Stimulated activated CD4-positive, alpha-beta T cell treated with anti-CD3 and anti-CD28 coated beads, TNF-alpha, amount 100 ng/mL, for 4 hours (primary cell): ENCODE data around the gene ABHD17A.
"Not testable (repeated sequence)": the region's sequence is repeated elsewhere in the genome, so short reads cannot be mapped to it uniquely, and the experiment has no call there.

Source experiments
- DNase-seq, 3 experiments: peaks; one replicate each; pipeline ENCODE4 v3.0.0-alpha.2; 2020; ENCODE audit warnings: low read depth in 3 of 3

Gene ABHD17A

DNA sequence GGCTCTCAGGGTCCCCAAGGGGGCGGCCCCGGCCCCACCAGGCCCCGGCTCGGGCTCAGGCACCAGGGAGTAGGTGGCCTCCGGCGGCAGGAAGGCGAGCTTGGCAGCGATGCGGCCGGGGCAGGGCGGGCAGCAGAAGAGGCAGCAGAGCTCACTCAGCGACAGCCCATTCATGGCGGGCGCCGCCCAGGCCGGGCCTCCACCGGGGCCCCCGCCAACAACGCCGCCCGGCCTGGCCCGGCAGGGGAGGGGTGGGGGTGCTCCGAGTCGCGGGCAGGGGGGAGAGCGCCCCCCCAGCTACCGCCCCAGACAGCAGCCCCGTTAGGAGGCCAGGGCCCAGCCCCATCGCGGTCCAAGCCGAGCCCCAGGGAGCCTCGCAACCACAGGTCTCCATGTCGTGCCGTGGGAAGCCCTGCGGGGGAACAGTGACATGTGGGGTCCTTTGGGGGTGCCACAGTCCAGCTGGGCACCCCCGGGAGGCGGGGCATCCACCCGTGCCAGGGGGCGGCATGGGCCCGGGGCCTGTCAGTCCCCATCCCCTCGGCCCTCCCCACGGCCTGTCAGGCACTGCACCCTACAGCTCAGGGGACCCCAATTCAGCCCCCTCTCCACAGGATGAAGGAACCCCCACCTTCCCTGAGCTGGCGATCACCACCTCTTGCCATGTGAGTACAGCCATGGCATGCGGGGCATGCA is 3.8 kb downstream of the ABHD17A start:
- DNase-seq = not testable (repeated sequence)

DNA sequence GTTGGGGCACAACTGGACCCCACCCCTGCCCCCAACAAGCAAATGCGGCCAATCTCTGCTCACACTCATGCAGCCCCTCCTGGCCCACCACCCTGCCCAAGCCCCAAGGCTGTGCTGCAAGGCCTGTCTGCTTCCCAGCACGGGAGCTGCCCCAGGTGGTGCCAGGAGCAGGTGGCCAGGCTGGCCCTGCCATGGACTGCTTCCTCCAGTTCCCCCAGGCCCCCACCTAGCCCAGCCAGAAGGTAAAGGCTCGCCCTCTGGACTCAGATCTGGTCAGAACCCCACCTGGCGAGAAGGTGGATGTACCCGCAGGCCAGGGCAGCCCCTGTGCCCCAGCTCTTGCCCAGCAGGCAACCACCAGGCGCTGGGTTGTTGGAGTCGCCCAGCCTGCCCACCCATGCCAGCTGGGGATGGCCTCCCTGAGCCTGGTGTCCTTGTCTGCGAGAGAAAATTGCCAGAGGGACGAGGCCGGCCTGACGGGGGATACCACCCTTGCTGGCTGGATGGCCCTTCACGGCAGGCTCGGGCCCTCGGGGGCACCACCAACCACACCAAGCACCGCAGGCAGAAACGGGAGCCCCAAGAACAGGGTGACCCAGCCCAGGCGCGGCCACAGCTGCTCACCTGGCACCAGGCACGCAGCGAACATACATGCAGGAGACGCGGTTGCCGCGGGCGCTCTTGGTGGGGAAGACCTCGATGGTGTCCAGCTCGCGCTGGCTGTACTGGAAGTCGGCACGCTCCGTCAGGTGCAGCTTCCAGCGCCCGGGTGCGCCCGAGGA is 4.5 kb downstream of the ABHD17A start:
- DNase-seq = no peak

DNA sequence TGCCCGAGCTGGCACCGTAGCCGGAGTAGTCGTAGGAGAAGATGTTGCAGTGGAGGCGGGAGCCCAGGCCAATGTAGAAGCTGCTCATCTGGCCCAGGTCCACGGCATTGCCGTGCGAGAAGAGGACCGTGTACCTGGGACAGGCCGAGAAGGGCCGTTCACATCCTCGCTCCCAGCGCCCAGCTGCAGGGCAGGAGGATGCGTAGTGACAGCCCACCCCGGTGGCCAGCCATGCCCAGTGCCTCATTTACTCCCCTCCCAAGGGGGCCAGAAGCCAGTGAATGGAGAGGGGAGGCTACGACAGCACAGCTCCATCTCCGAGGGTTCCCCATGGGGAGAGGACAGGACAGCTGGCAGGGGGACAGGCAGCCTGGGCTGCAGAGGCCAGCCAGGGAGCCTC is 5.3 kb downstream of the ABHD17A start:
- not testable (repeated sequence) for DNase-seq

DNA sequence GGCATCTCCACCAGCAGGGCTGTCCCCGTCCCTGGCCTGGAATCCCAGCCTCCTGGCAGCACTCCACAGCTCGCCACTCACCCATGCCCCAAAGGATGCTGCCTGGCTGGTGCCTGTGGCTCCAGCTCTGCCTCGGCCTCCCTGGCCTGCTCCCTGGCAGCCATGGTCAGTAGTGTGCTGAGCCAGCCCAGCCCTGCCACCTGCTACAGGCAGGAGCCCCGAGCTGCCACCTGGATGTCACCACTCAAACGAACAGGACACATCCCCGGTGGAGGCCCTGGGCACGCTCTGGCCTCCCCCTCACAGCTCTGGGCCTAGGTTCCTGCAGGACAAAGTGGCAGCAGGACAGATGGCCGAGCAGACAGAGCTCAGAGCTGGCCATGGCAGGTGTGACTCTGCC is 6.7 kb downstream of the ABHD17A start:
- not testable (repeated sequence) for DNase-seq

DNA sequence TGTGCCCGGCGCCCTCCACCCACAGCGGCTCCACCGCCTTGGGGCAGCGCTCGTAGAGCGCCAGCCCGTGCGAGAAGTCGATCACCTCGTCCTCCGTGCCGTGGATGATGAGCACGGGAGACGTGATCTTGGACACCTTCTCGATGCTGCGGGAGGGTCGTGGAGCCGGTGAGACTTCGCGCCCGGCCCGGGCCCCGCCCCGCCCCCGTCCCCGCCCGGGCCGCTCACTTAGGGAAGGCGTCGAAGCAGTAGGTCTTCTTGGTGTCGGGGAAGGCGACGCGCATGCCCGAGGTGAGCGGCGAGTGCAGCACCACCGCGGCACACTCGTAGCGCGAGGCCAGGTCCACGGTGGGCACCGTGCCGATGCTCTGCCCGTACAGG is 8.0 kb downstream of the ABHD17A start:
- not testable (repeated sequence) for DNase-seq

DNA sequence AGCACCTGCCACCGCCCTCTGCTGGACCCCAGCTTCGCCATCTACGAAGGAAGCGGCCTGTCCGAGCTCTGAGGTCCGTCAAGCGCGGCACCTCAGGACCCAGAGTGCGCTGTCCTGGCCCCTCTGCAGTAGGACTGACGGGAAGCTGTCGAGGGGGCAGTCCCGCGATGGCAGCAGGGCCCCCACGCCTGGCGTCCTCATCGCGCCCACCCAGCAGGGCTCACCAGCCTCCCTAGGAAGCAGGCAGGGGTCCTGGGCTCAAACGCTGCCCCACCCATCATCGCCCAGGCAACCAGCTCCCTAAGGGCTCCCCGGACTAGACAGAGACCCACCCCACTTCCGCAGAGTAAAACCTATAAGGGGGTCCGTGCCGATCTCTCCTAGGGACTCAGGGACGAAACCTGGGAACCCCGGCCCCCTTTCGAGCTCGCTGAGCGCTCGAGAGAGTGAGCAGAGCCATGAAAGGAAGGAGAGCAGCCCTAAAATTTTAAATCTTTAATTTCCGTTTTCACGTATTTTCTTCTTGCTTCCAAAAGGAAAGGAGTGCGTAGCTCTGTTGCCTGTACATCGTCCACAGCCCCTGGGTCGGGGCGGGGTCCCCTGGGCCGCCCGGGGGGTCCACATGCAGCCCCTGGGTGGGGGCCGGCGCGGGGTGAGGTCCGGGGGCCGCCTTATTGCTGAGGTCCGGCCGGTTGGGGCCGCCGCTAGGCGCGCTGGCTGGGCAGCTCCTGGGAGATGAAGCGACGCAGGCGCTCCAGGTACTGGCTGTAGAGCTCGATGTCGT is 8.6 kb downstream of the ABHD17A start:
- not testable (repeated sequence) for DNase-seq

DNA sequence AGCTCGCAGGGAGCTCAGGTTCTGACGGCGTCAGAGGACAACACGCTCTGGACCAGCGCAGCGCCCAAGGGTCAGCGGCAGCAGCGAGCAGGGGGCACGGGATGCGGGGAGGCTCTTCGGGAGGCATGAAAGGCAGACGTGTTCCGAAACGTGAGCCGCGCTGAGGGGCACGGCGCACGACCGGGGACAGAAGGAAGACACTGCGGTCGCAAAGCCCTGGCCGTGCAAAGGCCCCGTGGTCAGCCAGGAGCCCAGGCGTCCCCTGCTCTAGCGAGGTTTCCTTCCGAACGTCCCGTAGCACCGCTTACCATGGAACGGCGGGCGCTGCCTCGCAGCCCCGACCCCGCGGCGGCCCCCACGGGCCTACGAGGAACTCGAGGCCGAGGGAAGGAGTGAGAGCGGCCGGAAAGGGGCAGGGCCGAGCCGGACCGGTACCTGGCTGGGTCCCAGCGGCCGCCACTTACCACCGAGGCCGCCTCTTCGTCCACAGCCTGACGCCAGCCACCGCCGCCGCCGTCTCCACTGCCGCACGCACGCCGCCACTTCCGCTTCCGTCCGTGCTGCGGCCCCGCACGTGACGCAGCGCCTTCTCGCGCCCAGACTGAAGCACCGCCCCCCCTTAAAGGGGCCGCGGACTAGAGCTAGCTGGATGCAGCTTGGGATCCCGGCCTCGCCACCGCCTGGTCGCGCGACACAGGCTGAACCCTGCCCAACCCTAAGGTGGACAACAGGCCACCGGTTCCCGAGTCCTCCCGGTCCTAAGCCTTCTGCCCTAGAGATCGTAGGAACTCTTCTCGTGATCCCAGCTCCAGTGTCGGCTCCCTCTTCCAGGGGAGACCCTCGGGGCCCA is 9.4 kb downstream of the ABHD17A start:
- peak; percentile 73 to 74 (median 74) for DNase-seq

DNA sequence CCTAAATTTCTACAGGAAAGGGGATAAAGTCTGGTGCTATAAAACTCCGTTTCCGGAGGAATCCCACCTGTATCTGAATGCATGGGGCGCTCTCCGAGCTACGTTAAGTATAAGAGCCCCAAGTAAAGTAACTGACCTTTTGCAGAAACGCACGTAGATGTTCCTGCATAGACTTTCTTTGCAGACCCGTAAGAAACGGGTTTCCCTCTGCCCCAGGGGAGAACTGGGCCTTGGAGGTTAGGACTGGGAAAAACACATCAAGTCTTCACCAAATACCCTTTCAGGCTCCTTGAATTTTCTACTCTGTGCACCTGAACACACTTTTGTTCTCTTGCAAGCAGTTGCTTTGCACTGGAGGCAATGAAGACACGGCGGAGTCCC is 10.0 kb downstream of the ABHD17A start:
- not testable (repeated sequence) for DNase-seq

DNA sequence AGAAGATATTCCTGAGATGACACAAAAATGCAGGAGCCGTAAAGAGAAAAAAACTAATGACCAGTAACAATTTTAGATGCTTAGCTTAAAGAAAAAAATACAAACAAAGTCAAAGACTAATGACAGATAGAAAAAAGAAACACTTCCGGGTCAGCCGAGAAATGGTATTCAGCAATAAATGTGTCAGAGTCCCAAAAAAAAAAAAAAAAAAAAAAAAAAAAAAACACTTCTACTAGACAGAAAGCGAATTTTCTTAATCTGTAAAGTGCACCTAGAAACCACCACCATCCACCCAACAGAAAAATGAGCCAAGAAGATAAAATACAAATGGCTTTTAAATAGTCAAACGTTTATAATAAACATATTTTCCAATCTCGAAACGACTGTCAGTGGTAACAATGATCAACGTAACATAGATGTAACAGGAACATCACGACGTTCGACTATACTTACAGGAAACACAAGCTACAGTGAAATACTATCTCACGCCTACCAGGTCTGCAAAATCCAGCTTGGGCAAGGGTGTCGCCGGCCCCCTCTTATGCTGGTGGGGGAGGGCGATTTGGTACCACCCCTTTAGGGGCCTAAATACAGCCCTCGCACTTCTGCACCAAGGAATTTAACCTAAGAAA is 10.6 kb downstream of the ABHD17A start:
- no peak for DNase-seq

DNA sequence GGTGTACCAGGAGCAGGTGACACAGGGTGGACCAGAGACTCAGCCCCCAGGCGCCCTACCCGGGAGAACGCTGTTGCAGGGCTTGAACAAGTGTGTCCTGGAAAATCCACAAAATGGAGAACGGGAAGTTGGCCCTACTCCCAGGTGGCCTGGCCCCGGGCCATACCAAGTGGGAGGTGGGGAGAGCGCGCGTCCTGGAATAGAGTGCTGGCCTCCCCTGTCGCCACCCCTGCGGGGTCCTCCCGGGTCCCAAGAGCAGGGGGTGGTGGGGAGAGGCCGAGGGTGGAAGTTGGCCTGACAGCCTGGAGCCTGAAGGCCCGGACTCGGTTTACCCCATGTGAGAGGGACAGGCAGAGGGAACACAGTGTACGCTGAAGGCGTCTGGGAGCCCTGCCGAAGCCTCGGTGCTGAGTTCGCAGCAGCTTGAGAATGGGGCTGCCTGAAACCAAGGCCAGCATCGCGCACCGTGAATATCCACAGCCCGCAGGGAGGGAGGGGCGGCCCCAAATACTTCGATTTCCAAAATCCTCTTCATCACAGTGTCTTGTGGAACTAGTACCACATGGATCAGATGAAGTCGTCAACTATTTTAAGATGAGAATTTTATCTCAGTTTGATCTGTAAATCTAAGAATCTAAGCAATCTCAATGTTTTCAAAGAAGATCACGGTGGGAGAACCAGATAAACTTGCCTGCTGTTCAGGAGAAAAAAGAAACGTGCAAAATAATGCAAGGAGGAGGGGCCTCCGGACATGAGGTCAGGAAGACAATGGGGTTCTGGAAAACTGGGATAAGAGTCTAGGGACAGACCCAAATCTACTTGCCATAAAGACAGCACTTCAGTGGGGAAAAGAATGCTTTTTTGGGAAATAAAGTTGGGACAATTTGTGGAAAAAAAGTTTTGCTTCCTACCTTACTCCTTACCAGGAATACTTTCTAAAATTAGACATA is 11.5 kb downstream of the ABHD17A start:
- no peak for DNase-seq

DNA sequence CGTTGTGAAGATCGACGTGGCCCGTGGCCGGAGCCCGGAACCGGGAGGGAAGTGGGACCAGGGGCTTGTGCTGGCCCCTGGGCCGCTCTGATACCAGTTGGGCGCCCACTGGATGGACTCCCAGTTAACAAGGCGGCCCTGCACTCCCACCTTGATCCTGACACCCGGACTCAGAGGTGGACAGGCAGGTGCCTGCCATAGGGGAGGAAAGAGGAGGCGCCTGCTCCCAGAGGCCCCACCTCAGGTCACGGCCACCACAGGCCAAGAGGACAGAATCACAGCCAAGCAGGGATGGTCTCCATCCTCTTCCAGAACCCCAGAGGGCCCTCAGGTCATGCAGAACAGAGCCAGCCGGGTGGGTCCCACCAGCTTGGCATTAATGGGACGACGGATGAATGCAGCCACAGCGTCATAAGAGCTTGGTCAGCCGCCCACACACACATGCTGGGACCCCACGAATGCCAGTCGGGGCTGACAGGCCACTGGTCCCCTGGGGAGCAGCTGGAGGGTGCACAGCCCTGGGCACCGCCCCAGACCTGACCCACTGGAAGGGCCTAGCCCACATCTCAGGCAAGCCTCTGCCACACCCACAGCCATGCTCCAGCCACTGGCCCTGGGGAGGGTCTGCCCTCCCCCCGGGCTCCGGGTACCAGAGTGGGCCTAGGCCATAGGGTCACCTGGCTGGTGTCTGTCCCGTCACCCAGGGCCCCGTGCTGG is 12.3 kb downstream of the ABHD17A start:
- DNase-seq = no peak

DNA sequence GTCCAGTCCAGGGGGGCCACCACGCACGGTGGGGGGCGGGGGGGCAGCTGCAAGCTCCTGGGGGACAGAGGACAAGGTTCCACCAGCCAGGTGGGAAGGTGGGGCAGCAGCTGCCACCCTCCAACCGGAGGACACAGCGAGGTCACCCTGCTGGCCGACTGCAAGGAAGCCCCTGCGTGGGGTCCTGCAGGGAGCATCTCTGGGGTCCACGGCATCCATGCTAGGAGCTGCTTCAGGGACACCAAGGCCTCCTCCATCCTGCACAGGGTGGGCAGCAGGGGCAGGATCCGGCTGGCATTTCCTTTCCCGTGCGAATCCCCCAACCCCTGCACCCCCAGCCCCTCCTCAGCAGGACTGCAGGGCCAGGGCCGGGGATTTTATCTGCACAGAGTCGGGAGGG is 13.7 kb downstream of the ABHD17A start:
- no peak for DNase-seq

DNA sequence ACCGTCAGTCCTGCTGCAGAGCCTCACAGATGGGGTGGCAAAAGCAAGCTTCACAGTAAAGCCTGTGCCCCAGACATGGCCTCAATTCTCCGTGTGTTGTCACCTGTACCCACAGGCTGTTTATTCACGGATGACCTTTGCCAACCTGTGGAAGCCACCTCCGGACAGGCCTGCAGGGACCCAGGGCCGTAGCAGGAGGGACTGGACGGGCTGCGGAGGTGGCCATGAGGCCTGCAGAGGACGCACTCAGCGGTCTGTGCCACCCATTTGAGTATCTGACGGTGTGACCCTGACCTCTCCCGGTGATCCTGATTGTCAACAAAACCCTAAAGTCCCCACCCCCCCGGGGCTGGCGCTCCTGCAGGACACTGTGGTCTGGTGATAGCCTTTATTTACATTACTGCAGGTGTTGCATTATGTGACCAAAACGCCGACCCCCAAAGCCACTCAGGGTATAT is 14.1 kb downstream of the ABHD17A start:
- no peak for DNase-seq

DNA sequence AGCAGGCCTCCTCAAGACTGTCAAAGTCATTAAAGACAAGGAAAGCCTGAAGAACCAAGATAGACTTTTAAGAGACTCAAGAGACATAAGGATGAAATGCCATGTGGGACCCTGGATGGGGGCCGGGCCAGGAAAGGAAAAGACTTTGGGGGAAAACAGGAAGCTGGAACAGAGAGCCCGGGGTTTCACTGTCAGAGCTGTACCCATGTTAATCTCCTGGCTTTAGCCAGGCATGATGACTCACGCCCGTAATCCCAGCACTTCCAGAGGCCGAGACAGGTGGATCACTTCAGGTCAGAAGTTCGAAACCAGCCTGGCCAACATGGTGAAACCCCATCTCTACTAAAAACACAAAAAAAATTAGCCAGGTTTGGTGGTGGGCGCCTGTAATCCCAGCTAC is 16.3 kb downstream of the ABHD17A start:
- DNase-seq = no peak

DNA sequence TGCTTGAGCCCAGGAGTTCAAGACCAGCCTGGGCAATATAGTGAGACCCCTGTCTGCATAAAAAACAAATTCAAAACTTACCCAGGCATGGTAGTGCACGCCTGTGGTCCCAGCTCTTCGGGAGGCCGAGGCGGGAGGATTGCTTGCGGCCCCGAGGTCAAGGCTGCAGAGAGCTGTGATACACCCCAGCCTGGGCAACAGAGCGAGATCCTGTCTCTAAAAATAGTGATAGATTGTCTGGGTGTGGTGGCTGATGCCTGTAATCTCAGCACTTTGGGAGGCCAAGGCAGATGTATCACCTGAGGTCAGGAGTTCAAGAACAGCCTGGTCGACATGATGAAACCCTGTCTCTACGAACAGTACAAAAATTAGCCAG is 18.0 kb downstream of the ABHD17A start:
- DNase-seq = no peak

DNA sequence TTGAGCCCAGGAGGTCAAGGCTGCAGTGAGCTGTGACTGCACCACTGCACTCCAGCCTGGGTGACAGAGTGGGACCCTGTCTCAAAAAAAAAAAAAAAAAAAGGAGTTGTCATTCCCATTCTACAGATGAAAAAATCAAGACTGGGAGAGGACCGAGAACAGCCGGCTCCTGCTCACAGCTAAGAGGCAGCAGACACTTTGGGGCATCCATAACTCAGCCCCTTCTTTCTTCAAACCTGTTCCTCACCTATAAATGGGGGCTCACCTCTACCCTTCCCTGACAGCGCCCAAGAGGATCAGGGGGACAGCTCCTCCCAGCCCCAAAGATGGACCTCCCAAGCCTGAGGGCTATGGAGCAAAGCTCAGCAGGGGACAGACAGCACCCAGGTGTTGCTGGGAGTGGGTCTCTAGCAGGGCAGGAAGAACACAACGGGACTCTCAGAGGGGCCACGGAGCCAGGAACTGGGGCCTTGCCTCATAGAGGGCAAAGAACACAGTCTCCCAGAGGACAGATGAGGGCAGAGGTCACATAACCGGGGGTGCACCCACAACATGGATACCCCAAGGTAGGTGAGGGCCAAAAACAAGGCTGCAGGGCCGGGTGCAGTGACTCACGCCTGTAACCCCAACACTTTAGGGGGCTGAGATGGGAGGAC is 18.5 kb downstream of the ABHD17A start:
- no peak for DNase-seq

DNA sequence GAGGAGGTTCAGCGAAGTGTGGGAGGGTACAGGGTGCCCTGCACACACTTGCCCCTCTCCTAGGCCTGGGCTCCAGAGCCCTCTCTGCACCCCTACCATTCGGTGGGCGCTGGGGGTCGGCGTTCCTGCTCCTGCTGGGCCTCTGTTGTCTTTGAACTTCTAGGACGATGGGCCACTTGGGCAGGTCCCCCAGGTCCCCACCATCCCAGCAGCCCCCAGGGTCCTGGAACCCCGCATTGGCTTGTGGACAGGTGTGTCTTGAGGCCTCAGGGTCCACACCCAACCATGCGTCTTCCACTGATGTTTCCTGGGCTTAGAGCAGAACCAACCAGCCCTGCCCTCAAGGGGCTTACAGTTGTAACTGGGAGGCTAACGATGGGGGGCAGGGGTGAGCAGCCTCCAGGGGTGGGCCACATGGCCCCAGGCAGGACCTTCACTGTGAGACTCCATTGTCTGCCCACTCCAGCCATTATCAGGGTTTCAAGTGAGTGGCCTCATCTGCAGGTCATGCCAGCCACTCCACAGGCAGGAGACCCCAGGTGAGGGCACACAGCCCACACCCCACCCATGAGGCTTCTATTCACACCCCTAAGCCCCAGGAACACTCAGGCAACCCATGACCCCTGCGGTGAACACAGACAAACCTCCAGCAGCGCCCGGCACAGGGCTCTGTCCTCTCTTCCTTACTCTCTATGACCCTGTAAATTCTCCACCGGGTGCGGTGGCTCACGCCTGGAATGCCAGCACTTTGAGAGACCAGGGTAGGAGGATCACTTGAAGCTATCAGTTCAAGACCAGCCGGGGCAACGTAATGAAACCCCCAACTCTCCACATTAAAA is 19.9 kb downstream of the ABHD17A start:
- no peak for DNase-seq
